IPS-15b (cell line): ENCODE results near the gene DECR2.
A peak's percentile ranks its signal among the peaks of the same experiment; 100 is the strongest.

Source experiments
- H3K27me3 ChIP-seq: one replicate; pipeline ENCODE4 v1.6.1; 2013; ENCODE audit warnings: low read length; ENCODE audit not compliant: control insufficient read depth, insufficient read depth
- H3K36me3 ChIP-seq: one replicate; pipeline ENCODE4 v1.6.1; 2013; ENCODE audit warnings: low read length; ENCODE audit not compliant: control insufficient read depth, insufficient read depth
- H3K4me1 ChIP-seq: one replicate; pipeline ENCODE4 v1.6.1; 2013; ENCODE audit warnings: mild to moderate bottlenecking, low read length; ENCODE audit not compliant: control insufficient read depth, insufficient read depth
- H3K4me3 ChIP-seq: one replicate; pipeline ENCODE4 v1.5.1; 2013; ENCODE audit warnings: low read depth, low read length
- H3K9ac ChIP-seq: one replicate; pipeline ENCODE4 v1.6.1; 2013; ENCODE audit warnings: low read depth, mild to moderate bottlenecking, low read length
- H3K9me3 ChIP-seq: one replicate; pipeline ENCODE4 v1.6.1; 2013; ENCODE audit warnings: mild to moderate bottlenecking, low read length; ENCODE audit not compliant: control insufficient read depth, insufficient read depth

Gene DECR2

DNA sequence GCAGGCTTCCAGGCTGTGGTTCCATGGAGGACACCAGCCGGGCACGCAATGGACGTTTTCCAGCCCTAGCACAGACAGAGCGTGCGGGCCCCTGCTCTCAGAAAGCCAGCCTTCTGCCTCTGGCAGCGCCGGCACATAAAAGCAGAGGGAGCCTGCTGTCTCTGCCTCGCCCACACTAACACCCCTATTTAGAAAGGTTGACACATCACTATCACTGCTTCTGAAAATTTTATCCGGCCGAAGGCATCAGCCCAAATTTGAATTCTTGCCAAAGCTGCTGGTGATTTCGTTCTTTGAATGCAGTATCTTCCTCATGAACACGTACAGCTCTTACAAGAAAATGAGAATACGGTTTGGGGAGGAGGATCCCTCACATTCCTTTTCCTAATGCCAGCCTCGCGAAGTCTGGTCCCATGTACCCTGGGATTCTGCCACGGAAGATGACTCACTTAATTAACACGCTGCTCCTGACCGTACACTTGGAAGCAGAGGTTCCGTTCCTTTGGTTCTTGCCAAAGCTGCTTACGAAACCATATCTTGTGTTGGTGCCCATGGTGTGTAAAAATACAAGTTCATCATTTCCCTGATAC, 22.4 kb downstream of the DECR2 start:
- no peaks in the 10 kb centered on the region for H3K9me3 ChIP-seq
- H3K9ac ChIP-seq: no peak overlapping the region
- H3K27me3 ChIP-seq: peaks cover 23% of the 10 kb centered on the region
- H3K4me1 ChIP-seq: peaks cover 2% of the 10 kb centered on the region
- no peaks in the 10 kb centered on the region for H3K36me3 ChIP-seq
- peak overlapping the region; percentile 76 for H3K4me3 ChIP-seq

DNA sequence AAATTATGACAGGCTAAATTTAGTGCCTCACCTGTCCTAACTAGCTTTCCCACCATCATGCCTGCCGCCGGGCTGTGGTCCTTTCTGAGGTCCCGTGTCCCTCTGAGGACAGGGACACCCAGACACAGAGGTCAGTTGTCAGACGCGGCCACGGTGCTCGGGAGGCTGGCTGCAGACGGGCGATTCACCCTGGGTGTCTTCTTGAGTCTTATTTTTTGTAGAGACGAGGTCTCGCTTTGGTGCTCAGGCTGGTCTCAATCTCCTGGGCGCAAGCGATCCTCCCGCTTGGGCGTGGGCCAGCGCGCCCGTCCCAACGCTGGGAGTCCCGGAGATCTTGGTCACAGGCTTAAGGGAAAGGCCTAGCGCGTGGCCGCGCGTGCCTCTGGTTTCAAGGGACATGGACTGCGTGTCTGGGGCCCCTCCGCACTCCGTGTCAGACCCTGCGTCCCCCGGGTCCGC, 23.0 kb downstream of the DECR2 start:
- peaks cover 23% of the 10 kb centered on the region for H3K27me3 ChIP-seq
- no peaks in the 10 kb centered on the region for H3K36me3 ChIP-seq
- H3K9ac ChIP-seq: no peak overlapping the region
- H3K9me3 ChIP-seq: no peaks in the 10 kb centered on the region
- peaks cover 2% of the 10 kb centered on the region for H3K4me1 ChIP-seq
- peak overlapping the region; percentile 76 for H3K4me3 ChIP-seq

GRCh38 chr16:425082-425718, 23.5 kb downstream of the DECR2 start, which contains the start of gene RAB11FIP3:
RAB11FIP3 (plus strand) TSS chr16:425649; CDS start chr16:426007, 358 bp downstream.
- peak within 1 kb of the TSS; percentile 76 for H3K4me3 ChIP-seq
- H3K9ac ChIP-seq: peak within 1 kb of the TSS; percentile 24
- peaks cover 2% of the 10 kb centered on the region for H3K4me1 ChIP-seq

DNA sequence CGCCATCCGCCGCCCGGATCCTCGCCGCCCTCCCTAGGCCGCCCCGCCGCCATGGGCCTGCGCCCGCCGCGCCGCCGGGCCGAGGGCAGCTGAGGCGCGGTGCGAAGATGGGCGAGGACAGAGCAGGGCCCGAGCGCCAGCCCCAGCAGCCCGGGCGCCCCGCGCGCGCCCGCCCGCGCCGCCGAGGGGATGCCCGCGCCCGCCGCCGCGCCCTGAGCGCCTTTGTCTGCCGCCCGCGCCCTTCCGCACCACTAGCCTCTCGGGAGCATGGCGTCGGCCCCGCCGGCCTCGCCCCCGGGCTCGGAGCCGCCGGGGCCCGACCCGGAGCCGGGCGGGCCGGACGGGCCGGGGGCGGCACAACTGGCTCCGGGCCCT, 24.0 kb downstream of the DECR2 start:
- Histone ChIP-seq H3K4me1 (peaks cover 2% of the 10 kb centered on the region), H3K4me3 (peak overlapping the region; percentile 76), H3K9me3 (no peaks in the 10 kb centered on the region), H3K27me3 (peaks cover 23% of the 10 kb centered on the region), H3K36me3 (no peaks in the 10 kb centered on the region), H3K9ac (no peak overlapping the region)

More at GRCh38 chr16:425082-425718, 23.5 kb downstream of the DECR2 start, which contains the start of gene RAB11FIP3:
- H3K9me3 ChIP-seq: no peaks in the 10 kb centered on the region
- H3K27me3 ChIP-seq: peaks cover 23% of the 10 kb centered on the region
- H3K36me3 ChIP-seq: no peaks in the 10 kb centered on the region

DNA sequence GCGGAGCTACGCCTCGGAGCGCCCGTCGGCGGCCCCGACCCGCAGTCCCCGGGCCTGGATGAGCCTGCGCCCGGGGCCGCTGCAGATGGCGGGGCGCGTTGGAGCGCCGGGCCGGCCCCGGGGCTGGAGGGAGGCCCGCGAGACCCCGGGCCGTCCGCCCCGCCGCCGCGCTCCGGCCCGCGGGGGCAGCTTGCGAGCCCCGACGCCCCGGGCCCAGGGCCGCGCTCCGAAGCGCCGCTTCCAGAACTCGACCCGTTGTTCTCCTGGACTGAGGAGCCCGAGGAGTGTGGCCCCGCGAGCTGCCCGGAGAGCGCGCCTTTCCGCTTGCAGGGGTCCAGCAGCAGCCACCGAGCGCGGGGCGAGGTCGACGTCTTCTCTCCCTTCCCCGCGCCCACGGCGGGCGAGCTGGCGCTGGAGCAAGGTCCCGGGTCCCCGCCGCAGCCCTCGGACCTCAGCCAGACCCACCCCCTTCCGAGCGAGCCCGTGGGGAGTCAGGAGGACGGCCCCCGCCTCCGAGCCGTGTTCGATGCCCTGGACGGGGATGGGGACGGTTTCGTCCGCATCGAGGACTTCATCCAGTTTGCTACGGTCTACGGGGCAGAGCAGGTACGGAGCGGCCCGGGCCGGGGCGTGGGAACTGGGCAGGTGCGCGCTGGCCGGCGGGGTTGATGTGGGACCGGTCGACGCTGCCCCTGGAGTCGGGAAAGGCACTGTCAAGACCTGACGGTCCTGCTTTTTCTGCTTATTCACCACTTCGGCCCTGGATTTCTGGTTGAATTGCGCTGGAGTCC, 24.6 kb downstream of the DECR2 start:
- Histone ChIP-seq H3K27me3 (peaks cover 23% of the 10 kb centered on the region), H3K9ac (peak overlapping the region; percentile 24)

GRCh38 chr16:426906-427249, 25.2 kb downstream of the DECR2 start:
- Histone ChIP-seq H3K4me1 (peaks cover 2% of the 10 kb centered on the region), H3K4me3 (peak overlapping the region; percentile 70), H3K36me3 (no peaks in the 10 kb centered on the region), H3K27me3 (peaks cover 23% of the 10 kb centered on the region), H3K9ac (no peak overlapping the region), H3K9me3 (no peaks in the 10 kb centered on the region)

More for the DNA sequence above, 24.6 kb downstream of the DECR2 start:
- no peaks in the 10 kb centered on the region for H3K36me3 ChIP-seq
- H3K4me1 ChIP-seq: peaks cover 2% of the 10 kb centered on the region
- no peaks in the 10 kb centered on the region for H3K9me3 ChIP-seq
- peak overlapping the region; percentile 70 for H3K4me3 ChIP-seq

GRCh38 chr16:427250-427649, 25.6 kb downstream of the DECR2 start:
- H3K27me3 ChIP-seq: peaks cover 23% of the 10 kb centered on the region
- H3K4me3 ChIP-seq: peak overlapping the region; percentile 70
- H3K36me3 ChIP-seq: no peaks in the 10 kb centered on the region
- peaks cover 2% of the 10 kb centered on the region for H3K4me1 ChIP-seq
- no peak overlapping the region for H3K9ac ChIP-seq
- no peaks in the 10 kb centered on the region for H3K9me3 ChIP-seq

GRCh38 chr16:430904-431303, 29.2 kb downstream of the DECR2 start:
- Histone ChIP-seq H3K4me1 (peaks cover 2% of the 10 kb centered on the region), H3K27me3 (peaks cover 5% of the 10 kb centered on the region), H3K9ac (no peak overlapping the region), H3K9me3 (no peaks in the 10 kb centered on the region), H3K36me3 (no peaks in the 10 kb centered on the region), H3K4me3 (no peak overlapping the region)

DNA sequence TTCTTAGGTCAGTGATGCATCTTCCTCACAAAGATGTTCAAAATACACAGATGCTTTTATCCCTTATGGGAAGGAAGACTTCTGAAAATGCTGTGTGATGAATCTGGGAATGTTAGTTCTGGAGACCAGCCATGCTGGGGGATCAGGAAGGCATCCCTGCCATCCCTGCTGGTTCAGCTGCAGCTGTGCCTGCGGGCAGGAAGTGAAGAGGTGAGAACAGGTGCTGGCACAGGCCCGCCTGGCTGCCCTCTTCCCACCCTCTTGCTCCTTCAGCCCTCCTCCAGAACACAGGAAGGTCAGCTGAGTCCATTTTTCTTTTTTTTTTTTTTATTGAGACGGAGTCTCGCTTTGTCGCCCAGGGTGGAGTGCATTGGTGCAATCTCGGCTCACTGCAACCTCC, 38.9 kb downstream of the DECR2 start:
- no peaks in the 10 kb centered on the region for H3K4me1 ChIP-seq
- H3K27me3 ChIP-seq: no peaks in the 10 kb centered on the region
- H3K36me3 ChIP-seq: no peaks in the 10 kb centered on the region
- H3K4me3 ChIP-seq: no peak overlapping the region
- no peak overlapping the region for H3K9ac ChIP-seq
- H3K9me3 ChIP-seq: no peaks in the 10 kb centered on the region

GRCh38 chr16:441447-441846, 39.8 kb downstream of the DECR2 start:
- H3K4me1 ChIP-seq: no peaks in the 10 kb centered on the region
- H3K36me3 ChIP-seq: no peaks in the 10 kb centered on the region
- no peak overlapping the region for H3K9ac ChIP-seq
- no peaks in the 10 kb centered on the region for H3K27me3 ChIP-seq
- no peak overlapping the region for H3K4me3 ChIP-seq
- no peaks in the 10 kb centered on the region for H3K9me3 ChIP-seq

- H3K4me1 ChIP-seq: no peaks in the 10 kb centered on the region
- no peak overlapping the region for H3K4me3 ChIP-seq
- H3K27me3 ChIP-seq: no peaks in the 10 kb centered on the region
- H3K9me3 ChIP-seq: no peaks in the 10 kb centered on the region
- H3K36me3 ChIP-seq: no peaks in the 10 kb centered on the region
- H3K9ac ChIP-seq: no peak overlapping the region
Measured at GRCh38 chr16:442976-443375, 41.3 kb downstream of the DECR2 start.
